GM12878 (cell line): ENCODE data around the gene SRD5A1. TPM values are rescaled to one million over a fixed set of nuclear protein-coding genes. Genes with fewer than 3 reads are reported as not detected.
A peak's percentile ranks its signal among the peaks of the same experiment; 100 is the strongest.

Experiments used
- ATAC-seq: fragments of 200-7000 bp; cut with Tn5 transposase; 3 replicates; pipeline ENCODE4 v1.9.1; 2020; ENCODE audit warnings: mild to moderate bottlenecking, moderate library complexity
- BruUV-seq: library from RNA; stranded (reverse); fragments of 400-500 nt; replicated peaks from 2 replicates; lab custom pipeline; 2021; lab: Mats Ljungman, UMichigan
- CTCF ChIA-PET: fragments of 300-600 bp; sonication (Branson Sonifier 250); formaldehyde crosslinking; extraction: SDS; loops from one replicate; lab custom pipeline; 2021; ENCODE audit warnings: inconsistent platforms; lab: Yijun Ruan, JAX
- POLR2A ChIA-PET: fragments of 350-600 bp; formaldehyde crosslinking; extraction: SDS; loops from one replicate; lab custom pipeline; 2021; ENCODE audit warnings: inconsistent platforms; lab: Charles Lee
- RAD21 ChIA-PET: fragments of 300-600 bp; sonication (Branson Sonifier 250); formaldehyde crosslinking; loops from one replicate; lab custom pipeline; 2023; ENCODE audit warnings: antibody characterized with exemption; ENCODE audit not compliant: unreplicated experiment; lab: Charles Lee
- SMC1A ChIA-PET: fragments of 300-600 bp; sonication (Branson Sonifier 250); formaldehyde crosslinking; loops from one replicate; lab custom pipeline; 2023; ENCODE audit not compliant: unreplicated experiment, uncharacterized antibody; lab: Charles Lee
- DNase-seq: peaks from one replicate; pipeline ENCODE4 v3.0.0-alpha.2; 2011; ENCODE audit warnings: low read depth, low spot score
- FAIRE-seq: peaks from 3 replicates; lab custom pipeline; 2011; peaks lifted over from hg19 to GRCh38; lab: Jason Lieb, UNC
- H2AFZ ChIP-seq: 2 replicates; pipeline ENCODE4 v1.6.0; 2011; ENCODE audit warnings: low read depth, low read length, control low read depth; ENCODE audit not compliant: control insufficient read depth
- H3K27ac ChIP-seq: 2 replicates; pipeline ENCODE4 v1.5.1; 2011; ENCODE audit warnings: control low read depth; ENCODE audit not compliant: control insufficient read depth, insufficient read depth
- H3K27me3 ChIP-seq, 2 experiments: replicated peaks in 1 of 2; 2 replicates each; pipeline versions ENCODE4 v1.6.0 to v1.6.1; 2011; ENCODE audit warnings: low read length in 1 of 2; ENCODE audit not compliant: control insufficient read depth in 2 of 2, insufficient read depth in 2 of 2
- H3K36me3 ChIP-seq, 2 experiments: 2 replicates each; pipeline ENCODE4 v1.5.1; 2011; ENCODE audit warnings: low read length in 1 of 2; ENCODE audit not compliant: control insufficient read depth in 2 of 2, insufficient read depth in 2 of 2
- H3K4me1 ChIP-seq: 2 replicates; pipeline ENCODE4 v1.6.1; 2011; ENCODE audit warnings: mild to moderate bottlenecking, low read length, moderate library complexity, mixed read lengths; ENCODE audit not compliant: control insufficient read depth, insufficient read depth
- H3K4me2 ChIP-seq: 2 replicates; pipeline ENCODE4 v1.6.0; 2011; ENCODE audit warnings: control low read depth; ENCODE audit not compliant: control insufficient read depth, insufficient read depth
- H3K4me3 ChIP-seq: fragments of 200-600 bp; sonication (generic); 2 replicates; pipeline ENCODE4 v1.5.1; 2016
- H3K79me2 ChIP-seq: 2 replicates; pipeline ENCODE4 v1.6.0; 2011; ENCODE audit warnings: low read length; ENCODE audit not compliant: control insufficient read depth, insufficient read depth
- H3K9ac ChIP-seq: 2 replicates; pipeline ENCODE4 v1.8.0; 2011; ENCODE audit warnings: low read length, control low read depth, mixed read lengths; ENCODE audit not compliant: control insufficient read depth, insufficient read depth
- H3K9me3 ChIP-seq: replicated peaks from 3 replicates; pipeline ENCODE4 v1.5.1; 2011; ENCODE audit warnings: mild to moderate bottlenecking, low read length; ENCODE audit not compliant: control insufficient read depth, insufficient read depth
- H4K20me1 ChIP-seq: 2 replicates; pipeline ENCODE4 v1.6.0; 2011; ENCODE audit not compliant: control insufficient read depth, insufficient read depth
- BCL3 ChIP-seq: IDR thresholded peaks from 2 replicates; pipeline ENCODE4 v1.6.1; 2011; ENCODE audit warnings: borderline replicate concordance, low read depth, mild to moderate bottlenecking, moderate library complexity, low read length; ENCODE audit not compliant: insufficient read depth, poor library complexity, severe bottlenecking
- DPF2 ChIP-seq: fragments of 450-650 bp; IDR thresholded peaks from 2 replicates; pipeline ENCODE4 v1.6.1; 2017; ENCODE audit warnings: mild to moderate bottlenecking
- NFYB ChIP-seq: IDR thresholded peaks from 2 replicates; pipeline ENCODE4 v1.6.1; 2011; ENCODE audit warnings: low read depth, mild to moderate bottlenecking, low read length, improper control_type of control experiment, moderate library complexity; ENCODE audit not compliant: insufficient read depth
- PAX5 ChIP-seq: IDR thresholded peaks from 2 replicates; pipeline ENCODE4 v1.6.1; 2011; ENCODE audit warnings: low read depth, low read length, borderline replicate concordance
- SMC3 ChIP-seq: IDR thresholded peaks from 2 replicates; pipeline ENCODE4 v1.6.1; 2011; ENCODE audit warnings: low read length, improper control_type of control experiment, borderline replicate concordance
- TCF12 ChIP-seq: IDR thresholded peaks from 2 replicates; pipeline ENCODE4 v1.6.1; 2011; ENCODE audit warnings: low read depth, mild to moderate bottlenecking, low read length
- WGBS: methylation state at CpG from one replicate; pipeline ENCODE4 v1.1.6; 2016; ENCODE audit warnings: low lambda C conversion rate; ENCODE audit not compliant: insufficient replicate concordance, insufficient coverage; ENCODE audit errors: missing lambda C conversion rate; 5-methylcytosine and 5-hydroxymethylcytosine counted together
- in situ Hi-C: fragments of 300-500 bp; cut with MboI; formaldehyde crosslinking; loops from 9 replicates; pipeline ENCODE4 v1.14.3; 2018; ENCODE audit warnings: mixed read lengths
- intact Hi-C: fragments of 100-400 bp; cut with micrococcal nuclease; formaldehyde crosslinking; loops from one replicate; pipeline ENCODE4 v1.14.2; 2022; ENCODE audit not compliant: unreplicated experiment
- polyA plus RNA-seq, 11 experiments: library from polyadenylated mRNA; depleted of rRNA in 4 of 11; unstranded in 6 of 11; stranded (reverse) in 5 of 11; fragments of >200 nt; fragmentation: Nextera tagmentation in 4 of 11; fragmentation: Illumina TruSeq in 1 of 11; extraction: Ambion mirVana in 4 of 11; extraction: Trizol in 1 of 11; gene quantifications; 1 replicate in 1 of 11; 2 replicates in 10 of 11; pipeline versions ENCODE4 v1.2.1 to v1.2.3, GENCODE V29; 2011 to 2016; ENCODE audit warnings: inconsistent platforms in 2 of 11, missing spikeins in 2 of 11, low read depth in 1 of 11
- total RNA-seq, 4 experiments: library from RNA; depleted of rRNA in 3 of 4; stranded (reverse); fragments of >200 nt in 3 of 4; fragmentation: Illumina TruSeq in 1 of 4; extraction: Trizol in 1 of 4; gene quantifications; 2 replicates each; pipeline versions ENCODE4 v1.2.1 to v1.2.3, GENCODE V29; 2013 to 2021
- TF ChIP-seq, protein P1 (sequence below): fragments of 150-350 bp; IDR thresholded peaks from 2 replicates; pipeline ENCODE4 v1.6.1; 2016; ENCODE audit warnings: low read depth, low read length
- TF ChIP-seq, protein P2 (sequence below): IDR thresholded peaks from 2 replicates; pipeline ENCODE4 v1.6.1; 2011; ENCODE audit warnings: mild to moderate bottlenecking, low read depth, low read length, moderate library complexity; ENCODE audit not compliant: insufficient replicate concordance

Gene SRD5A1
- total and polyA plus RNA-seq, 10 of the 15 experiments (the other 5 are each of a cell fraction or from before 2014, with no cell fraction given): 0.76 to 20.1 (median 12.3) TPM

DNA sequence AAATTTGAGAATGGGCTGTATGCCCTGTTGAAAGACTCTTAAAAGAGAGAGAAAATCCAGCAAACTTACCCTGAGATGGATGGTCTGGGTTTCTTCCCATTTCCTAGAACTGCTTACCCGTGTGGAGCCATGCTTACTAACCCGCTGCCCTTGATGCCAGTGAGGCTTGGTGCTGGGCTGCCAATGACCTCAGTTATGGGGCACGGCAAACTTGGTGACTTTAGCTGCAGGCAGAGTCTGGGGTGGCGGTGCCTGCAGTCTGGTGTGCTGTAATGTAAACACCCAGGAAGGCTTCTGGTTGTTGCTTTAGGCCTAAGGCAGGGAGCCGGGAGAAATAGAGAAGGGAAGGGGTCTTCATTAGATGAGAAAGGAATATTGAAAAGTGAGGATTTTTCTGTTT lies 72.7 kb downstream of the SRD5A1 start (continued):
- TF ChIP-seq, protein P1, sequence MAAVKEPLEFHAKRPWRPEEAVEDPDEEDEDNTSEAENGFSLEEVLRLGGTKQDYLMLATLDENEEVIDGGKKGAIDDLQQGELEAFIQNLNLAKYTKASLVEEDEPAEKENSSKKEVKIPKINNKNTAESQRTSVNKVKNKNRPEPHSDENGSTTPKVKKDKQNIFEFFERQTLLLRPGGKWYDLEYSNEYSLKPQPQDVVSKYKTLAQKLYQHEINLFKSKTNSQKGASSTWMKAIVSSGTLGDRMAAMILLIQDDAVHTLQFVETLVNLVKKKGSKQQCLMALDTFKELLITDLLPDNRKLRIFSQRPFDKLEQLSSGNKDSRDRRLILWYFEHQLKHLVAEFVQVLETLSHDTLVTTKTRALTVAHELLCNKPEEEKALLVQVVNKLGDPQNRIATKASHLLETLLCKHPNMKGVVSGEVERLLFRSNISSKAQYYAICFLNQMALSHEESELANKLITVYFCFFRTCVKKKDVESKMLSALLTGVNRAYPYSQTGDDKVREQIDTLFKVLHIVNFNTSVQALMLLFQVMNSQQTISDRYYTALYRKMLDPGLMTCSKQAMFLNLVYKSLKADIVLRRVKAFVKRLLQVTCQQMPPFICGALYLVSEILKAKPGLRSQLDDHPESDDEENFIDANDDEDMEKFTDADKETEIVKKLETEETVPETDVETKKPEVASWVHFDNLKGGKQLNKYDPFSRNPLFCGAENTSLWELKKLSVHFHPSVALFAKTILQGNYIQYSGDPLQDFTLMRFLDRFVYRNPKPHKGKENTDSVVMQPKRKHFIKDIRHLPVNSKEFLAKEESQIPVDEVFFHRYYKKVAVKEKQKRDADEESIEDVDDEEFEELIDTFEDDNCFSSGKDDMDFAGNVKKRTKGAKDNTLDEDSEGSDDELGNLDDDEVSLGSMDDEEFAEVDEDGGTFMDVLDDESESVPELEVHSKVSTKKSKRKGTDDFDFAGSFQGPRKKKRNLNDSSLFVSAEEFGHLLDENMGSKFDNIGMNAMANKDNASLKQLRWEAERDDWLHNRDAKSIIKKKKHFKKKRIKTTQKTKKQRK: no peak
- TF ChIP-seq NFYB: no peak
- TF ChIP-seq TCF12: no peak
- no peak for TF ChIP-seq DPF2
- TF ChIP-seq SMC3: no peak

GRCh38 chr5:6707852-6708251 lies 74.6 kb downstream of the SRD5A1 start:
- no peak for ATAC-seq
- no peak for FAIRE-seq
- ChIA-PET POLR2A (interaction anchor here (0.8 to 1.0 kb wide), 2 partner anchors 21 to 68 kb away, joined by 3 to 5 read pairs; no protein-coding TSS in a partner anchor), RAD21 (interaction anchor here (2.0 kb wide), 1 partner anchor 29 kb away, joined by 6 read pairs; no protein-coding TSS in a partner anchor), CTCF (no interaction called here), SMC1A (no interaction called here)
- WGBS: 95% methylated on average over 6 of the region's 6 CpGs
- BruUV-seq: no TSS peak
- Histone ChIP-seq H2AFZ (no peak overlapping the region), H3K36me3 (no peaks in the 10 kb centered on the region), H3K79me2 (no peaks in the 10 kb centered on the region), H3K27me3 (no peaks in the 10 kb centered on the region), H3K4me1 (peaks cover 26% of the 10 kb centered on the region), H3K4me2 (no peak overlapping the region), H3K27ac (no peak overlapping the region), H3K9ac (no peak overlapping the region), H3K4me3 (no peak overlapping the region), H4K20me1 (no peaks in the 10 kb centered on the region), H3K9me3 (no peaks in the 10 kb centered on the region)
- in situ Hi-C loops (no loop called here), intact Hi-C loops (no loop called here)
- TF ChIP-seq PAX5 (no peak), BCL3 (peak; percentile 52)
- TF ChIP-seq, protein P2, sequence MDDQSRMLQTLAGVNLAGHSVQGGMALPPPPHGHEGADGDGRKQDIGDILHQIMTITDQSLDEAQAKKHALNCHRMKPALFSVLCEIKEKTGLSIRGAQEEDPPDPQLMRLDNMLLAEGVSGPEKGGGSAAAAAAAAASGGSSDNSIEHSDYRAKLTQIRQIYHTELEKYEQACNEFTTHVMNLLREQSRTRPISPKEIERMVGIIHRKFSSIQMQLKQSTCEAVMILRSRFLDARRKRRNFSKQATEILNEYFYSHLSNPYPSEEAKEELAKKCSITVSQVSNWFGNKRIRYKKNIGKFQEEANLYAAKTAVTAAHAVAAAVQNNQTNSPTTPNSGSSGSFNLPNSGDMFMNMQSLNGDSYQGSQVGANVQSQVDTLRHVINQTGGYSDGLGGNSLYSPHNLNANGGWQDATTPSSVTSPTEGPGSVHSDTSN: peak; percentile 11
- no peak for DNase-seq
